ENCODE measurements around the gene ABCA7.
"Not testable (repeated sequence)": the region's sequence is repeated elsewhere in the genome, so short reads cannot be mapped to it uniquely, and the experiment has no call there.

ABCA7 gene

GRCh38 chr19:1017115-1017905 lies 22.6 kb upstream of the ABCA7 start:
- in situ Hi-C loops (cut with MboI; ENCODE audit: low sequenced_read_pairs): no loop called here

- in situ Hi-C loops (cut with MboI; ENCODE audit: low sequenced_read_pairs): no loop called here
Observed at GRCh38 chr19:1017906-1018305, 22.0 kb upstream of the ABCA7 start.

DNA sequence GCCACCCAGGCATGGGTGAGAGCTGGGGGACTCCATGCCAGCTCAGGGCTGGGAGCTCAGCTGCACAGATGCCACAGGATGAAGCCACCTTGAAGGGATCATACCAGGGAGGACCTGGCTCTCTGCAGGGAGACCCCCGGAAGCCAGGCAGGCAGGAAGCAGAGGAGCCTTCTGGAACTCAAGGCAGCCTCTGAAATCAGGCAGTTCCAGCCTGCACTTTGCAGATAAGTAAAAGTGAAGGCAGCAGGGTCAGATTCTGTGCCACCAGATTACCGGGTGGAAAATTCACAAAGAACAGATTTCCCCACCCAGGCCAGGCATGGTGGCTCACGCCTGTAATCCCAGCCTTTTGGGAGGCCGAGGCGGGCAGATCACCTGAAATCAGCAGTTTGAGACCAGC lies 21.5 kb upstream of the ABCA7 start:
- in situ Hi-C loops (cut with MboI; ENCODE audit: low sequenced_read_pairs): no loop called here

- in situ Hi-C loops (cut with MboI; ENCODE audit: low sequenced_read_pairs): no loop called here
Observed at GRCh38 chr19:1018932-1019615, 20.8 kb upstream of the ABCA7 start.

GRCh38 chr19:1019616-1019961 lies 20.3 kb upstream of the ABCA7 start:
- in situ Hi-C loops (cut with MboI; ENCODE audit: low sequenced_read_pairs): no loop called here

DNA sequence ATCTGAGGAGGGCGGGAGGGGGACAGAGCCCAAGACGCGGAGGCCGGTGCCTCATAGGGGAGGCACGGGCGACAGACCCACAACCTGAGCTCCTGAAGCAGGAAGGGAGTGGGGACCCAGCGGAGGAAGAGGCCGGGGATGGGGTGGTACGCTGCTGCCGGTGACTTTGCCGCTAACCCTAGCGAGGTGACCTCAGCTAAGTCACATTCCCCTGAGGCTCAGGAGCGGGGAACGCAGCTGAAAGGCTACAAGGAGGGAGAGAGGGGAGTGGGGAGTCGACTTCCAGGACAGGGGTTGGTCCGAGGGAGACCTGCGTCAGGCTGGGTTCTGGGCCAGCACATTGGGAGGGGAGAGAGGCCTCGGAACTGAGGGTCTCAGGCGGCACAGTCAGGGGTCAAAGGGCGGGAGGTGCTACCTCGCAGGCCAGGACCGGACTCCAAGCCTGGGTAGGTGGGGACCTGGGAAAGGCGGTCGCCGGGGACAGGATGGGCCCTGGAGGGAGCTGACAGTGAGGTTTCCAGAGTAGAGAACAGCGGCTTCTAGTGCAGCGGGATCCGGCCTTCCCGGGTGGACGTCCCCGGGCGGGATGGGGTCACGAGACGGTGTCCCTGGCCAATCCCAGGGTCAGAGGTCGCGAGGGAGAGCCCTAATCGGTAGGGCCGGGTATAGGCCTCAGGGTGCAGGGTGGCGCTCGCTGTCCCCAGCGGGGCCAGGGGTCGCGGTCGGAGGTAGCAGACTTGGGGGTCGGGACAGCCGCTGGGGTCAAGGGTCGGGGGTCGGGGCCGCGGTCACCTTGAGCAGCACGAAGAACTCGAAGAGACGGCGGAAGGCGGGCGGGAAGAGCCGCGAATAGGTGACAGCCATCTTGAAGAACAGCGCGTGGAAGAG lies 19.7 kb upstream of the ABCA7 start:
- in situ Hi-C loops (cut with MboI; ENCODE audit: low sequenced_read_pairs): no loop called here

- in situ Hi-C loops (cut with MboI; ENCODE audit: low sequenced_read_pairs): no loop called here
Observed at GRCh38 chr19:1020868-1021425, 19.0 kb upstream of the ABCA7 start, which contains the start of gene TMEM259. TMEM259 (minus strand) TSS chr19:1021123; CDS start chr19:1020996, 127 bp downstream.

GRCh38 chr19:1023883-1024188 lies 16.1 kb upstream of the ABCA7 start:
- in situ Hi-C loops (cut with MboI; ENCODE audit: low sequenced_read_pairs): not testable (repeated sequence)

- in situ Hi-C loops (cut with MboI; ENCODE audit: low sequenced_read_pairs): not testable (repeated sequence)
Observed at GRCh38 chr19:1025080-1025479, 14.8 kb upstream of the ABCA7 start.

GRCh38 chr19:1025960-1026782 lies 13.7 kb upstream of the ABCA7 start, which contains the start of gene CNN2:
CNN2 (plus strand) TSS chr19:1026608; CDS start chr19:1026662, 54 bp downstream.
- in situ Hi-C loops (cut with MboI; ENCODE audit: low sequenced_read_pairs): no loop called here

DNA sequence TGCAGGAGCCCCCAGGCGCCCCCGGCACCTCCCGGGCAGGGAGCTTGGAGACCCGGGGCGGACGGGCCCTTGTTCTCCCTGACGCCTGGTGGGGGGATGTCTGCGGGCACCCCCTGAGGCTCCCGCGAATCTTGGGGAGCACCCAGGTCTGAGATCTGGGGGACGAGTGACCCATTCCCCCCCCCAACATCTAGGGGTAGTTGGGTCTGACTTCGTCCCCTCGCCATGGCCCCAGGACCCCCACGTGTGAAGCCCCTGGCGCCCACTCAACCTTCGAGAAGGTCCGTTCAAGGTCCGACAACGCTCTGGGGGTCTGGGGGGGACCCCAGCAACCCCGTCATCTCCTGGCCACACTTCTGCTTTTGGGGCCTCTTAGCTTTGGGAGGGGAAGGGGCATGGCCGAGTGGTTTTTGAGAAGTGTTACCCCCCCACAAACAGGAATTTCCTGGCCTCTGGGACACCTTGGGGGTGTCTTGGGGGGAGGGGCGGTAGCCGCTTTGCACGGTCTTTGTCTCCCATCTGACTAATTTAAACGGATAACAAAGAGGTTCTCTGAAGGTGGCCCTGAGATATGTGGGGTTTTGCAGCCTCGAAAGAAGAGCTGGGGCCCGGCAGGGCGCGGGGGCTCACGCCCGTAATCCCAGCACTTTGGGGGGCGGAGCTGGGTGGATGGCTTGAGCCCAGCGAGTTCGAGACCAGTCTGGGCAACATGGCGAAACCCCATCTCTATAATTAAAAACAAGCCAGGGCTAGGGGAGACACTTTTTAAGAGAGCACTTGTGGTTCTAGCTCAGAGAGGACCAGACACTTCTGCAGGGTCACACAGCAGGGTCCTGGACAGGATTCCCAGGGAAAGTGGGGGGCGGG lies 12.9 kb upstream of the ABCA7 start:
- in situ Hi-C loops (cut with MboI; ENCODE audit: low sequenced_read_pairs): no loop called here

GRCh38 chr19:1027650-1028061 lies 12.3 kb upstream of the ABCA7 start:
- in situ Hi-C loops (cut with MboI; ENCODE audit: low sequenced_read_pairs): no loop called here

DNA sequence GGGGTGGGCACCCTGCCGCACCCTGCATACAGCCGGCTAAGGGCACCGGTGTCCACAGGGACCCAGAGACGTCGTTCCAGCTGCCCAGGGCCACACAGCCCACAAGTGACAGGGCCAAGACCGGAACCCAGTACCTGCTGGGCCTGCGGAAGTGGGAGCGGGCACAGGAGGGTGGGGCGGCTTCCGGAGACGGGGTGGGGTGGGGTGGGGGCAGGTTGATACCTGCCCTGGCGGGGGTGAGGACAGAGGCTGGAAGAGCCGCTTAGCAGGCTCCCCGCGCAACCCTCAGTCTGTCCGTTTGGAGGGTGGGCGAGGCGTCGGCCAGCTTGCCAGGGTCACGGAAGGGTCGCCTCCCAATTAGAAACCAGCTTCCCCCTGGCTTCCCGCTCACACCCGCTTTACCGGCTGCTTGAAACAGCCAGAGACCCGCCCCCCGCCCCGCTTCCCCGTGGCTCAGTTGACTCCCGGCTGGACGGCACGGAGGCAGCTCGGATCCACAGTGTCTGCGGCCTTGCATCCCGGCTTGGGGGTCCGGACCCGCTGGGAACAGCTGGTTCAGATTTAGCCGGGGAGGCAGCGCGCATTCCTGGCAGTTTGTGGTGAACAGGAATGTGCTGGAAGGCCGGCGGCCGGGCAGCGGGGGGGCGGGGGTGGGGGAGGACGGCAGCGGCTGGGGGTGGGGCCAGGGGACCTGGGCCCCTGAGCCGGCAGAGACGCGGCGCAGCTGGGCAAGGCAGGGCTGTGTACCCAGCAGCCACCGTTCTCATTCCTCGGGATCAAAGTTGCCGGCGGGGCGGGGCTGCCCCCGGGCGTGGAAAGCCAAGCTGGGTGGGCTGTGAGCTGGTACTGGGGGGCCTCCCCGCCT lies 11.6 kb upstream of the ABCA7 start:
- in situ Hi-C loops (cut with MboI; ENCODE audit: low sequenced_read_pairs): no loop called here

DNA sequence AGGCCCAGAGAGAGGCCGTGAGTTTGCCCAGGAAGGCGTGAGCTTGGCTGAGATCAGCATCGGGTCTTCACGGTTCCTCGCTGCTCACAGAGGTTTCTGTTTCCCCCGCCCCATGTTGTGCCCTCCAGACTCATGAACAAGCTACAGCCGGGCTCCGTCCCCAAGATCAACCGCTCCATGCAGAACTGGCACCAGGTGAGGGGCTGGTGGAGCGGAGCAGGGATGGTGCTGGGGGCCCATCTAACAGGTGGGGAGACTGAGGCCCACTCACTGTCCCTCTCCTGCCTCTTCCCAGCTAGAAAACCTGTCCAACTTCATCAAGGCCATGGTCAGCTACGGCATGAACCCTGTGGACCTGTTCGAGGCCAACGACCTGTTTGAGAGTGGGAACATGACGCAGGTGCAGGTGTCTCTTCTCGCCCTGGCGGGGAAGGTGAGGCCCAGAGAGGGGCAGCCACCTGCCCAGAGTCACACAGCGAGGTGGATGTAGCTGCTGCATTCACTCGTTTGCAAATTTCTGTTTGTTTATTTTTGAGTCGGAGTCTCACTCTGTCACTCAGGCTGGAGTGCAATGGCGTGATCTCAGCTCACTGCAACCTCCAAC lies 7.5 kb upstream of the ABCA7 start:
- in situ Hi-C loops (cut with MboI; ENCODE audit: low sequenced_read_pairs): no loop called here

DNA sequence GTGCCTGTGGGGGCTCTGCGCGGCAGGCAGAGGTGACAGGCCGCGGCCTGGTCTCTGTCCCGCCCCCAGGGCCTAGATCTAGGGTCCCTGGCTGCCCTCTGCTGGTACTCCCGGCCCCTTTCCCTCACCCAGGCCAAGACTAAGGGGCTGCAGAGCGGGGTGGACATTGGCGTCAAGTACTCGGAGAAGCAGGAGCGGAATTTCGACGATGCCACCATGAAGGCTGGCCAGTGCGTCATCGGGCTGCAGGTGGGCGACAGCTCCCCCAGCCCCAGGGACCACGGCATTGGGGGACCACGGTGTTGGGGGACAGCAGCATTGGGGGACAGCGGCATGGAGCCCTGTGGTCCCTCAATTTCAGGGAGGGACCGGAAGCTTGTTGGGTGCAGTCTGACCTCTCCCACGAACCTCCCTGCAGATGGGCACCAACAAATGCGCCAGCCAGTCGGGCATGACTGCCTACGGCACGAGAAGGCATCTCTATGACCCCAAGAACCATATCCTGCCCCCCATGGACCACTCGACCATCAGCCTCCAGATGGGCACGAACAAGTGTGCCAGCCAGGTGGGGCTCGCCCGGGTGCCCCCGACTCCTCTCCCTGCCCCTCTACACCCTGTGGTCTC lies 3.8 kb upstream of the ABCA7 start:
- in situ Hi-C loops (cut with MboI; ENCODE audit: low sequenced_read_pairs): no loop called here

GRCh38 chr19:1037621-1038064 lies 2.3 kb upstream of the ABCA7 start:
- in situ Hi-C loops (cut with MboI; ENCODE audit: low sequenced_read_pairs): no loop called here

DNA sequence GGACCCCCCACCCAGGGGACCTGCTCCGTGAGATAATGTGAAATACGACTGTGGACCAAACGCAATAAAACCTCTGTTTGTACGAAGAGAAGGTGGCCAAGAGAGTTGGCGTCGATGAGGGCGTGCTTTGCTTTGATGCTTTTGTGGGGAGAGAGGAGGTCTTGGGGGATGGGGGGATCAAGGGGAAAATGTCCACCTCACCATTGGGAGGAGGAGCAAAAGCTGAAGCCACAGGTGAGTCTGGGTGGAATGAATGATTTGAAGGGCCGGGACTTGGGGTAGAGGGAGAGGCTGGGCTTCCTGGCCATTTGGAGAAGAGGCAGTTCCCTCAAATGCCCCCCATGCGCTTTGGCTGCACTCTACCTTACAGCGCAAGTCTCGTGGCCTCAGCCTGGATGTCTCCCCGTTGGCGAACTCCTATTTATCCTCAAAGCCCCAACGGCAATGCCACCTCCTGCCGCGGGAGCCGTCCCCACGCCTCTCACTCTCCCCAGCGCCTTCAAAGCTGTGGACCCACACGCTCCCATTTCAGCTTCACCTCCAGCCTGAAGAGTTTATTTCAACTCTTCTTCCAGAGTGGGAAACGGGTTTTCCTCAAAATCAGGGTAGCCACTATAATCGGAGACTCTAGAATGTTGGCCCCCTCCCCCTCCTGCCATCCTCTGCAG lies 795 bp upstream of the ABCA7 start:
- in situ Hi-C loops (cut with MboI; ENCODE audit: low sequenced_read_pairs): no loop called here
